SU-DHL-6 (cell line): ENCODE measurements around the gene CEP295NL.

ENCODE experiments used
- H2AFZ ChIP-seq: fragments of 200-600 bp; sonication (generic); 2 replicates; pipeline ENCODE4 v1.6.1; 2014; ENCODE audit warnings: low read depth, mild to moderate bottlenecking, moderate library complexity, mixed read lengths, antibody characterized with exemption, low read length; ENCODE audit not compliant: severe bottlenecking
- H3F3A ChIP-seq: fragments of 200-600 bp; shearing (Covaris generic); 2 replicates; pipeline ENCODE4 v1.6.0; 2016; ENCODE audit warnings: antibody characterized with exemption, mild to moderate bottlenecking; ENCODE audit not compliant: insufficient read depth
- H3K27ac ChIP-seq: fragments of 200-600 bp; sonication (generic); 2 replicates; pipeline ENCODE4 v1.5.1; 2016; ENCODE audit warnings: low read depth, mild to moderate bottlenecking, low read length, moderate library complexity, mixed read lengths
- H3K27me3 ChIP-seq: fragments of 200-600 bp; sonication (generic), shearing (Covaris generic); 2 replicates; pipeline ENCODE4 v1.6.0; 2014; ENCODE audit warnings: mild to moderate bottlenecking, low read length
- H3K36me3 ChIP-seq: fragments of 200-600 bp; sonication (generic); 2 replicates; pipeline ENCODE4 v1.6.1; 2014; ENCODE audit warnings: mild to moderate bottlenecking, low read length, mixed read lengths
- H3K4me2 ChIP-seq: fragments of 300-600, 200-600 bp; shearing (Covaris generic), sonication (generic); 2 replicates; pipeline ENCODE4 v1.6.0; 2014; ENCODE audit warnings: low read length, low read depth, mild to moderate bottlenecking; ENCODE audit not compliant: poor library complexity, severe bottlenecking
- H3K4me3 ChIP-seq: fragments of 200-600 bp; sonication (generic); 2 replicates; pipeline ENCODE4 v1.5.1; 2014; ENCODE audit warnings: antibody characterized with exemption, low read length, mild to moderate bottlenecking, mixed read lengths; ENCODE audit not compliant: insufficient read depth, poor library complexity, severe bottlenecking
- H3K79me2 ChIP-seq: fragments of 200-600 bp; sonication (generic); 2 replicates; pipeline ENCODE4 v1.6.1; 2014; ENCODE audit warnings: mild to moderate bottlenecking, low read length, moderate library complexity; ENCODE audit not compliant: insufficient read depth
- H3K9ac ChIP-seq: fragments of 200-600 bp; sonication (generic); 2 replicates; pipeline ENCODE4 v1.7.0; 2014; ENCODE audit warnings: mild to moderate bottlenecking, low read length
- H3K9me2 ChIP-seq: fragments of 200-600 bp; sonication (generic); replicated peaks from 2 replicates; pipeline ENCODE4 v1.6.1; 2014; ENCODE audit warnings: low read length; ENCODE audit not compliant: insufficient read depth
- H3K9me3 ChIP-seq: fragments of 200-600 bp; sonication (generic); 2 replicates; pipeline ENCODE4 v1.6.1; 2014; ENCODE audit warnings: low read length, mixed read lengths; ENCODE audit not compliant: insufficient read depth
- H4K20me1 ChIP-seq: fragments of 200-600 bp; sonication (generic); 2 replicates; pipeline ENCODE4 v1.6.1; 2014; ENCODE audit warnings: low read depth, mild to moderate bottlenecking, antibody characterized with exemption, low read length, moderate library complexity, mixed read lengths
- EZH2phosphoT487 ChIP-seq: fragments of 200-600 bp; sonication (generic), shearing (Covaris generic); conservative IDR thresholded peaks from 2 replicates; pipeline ENCODE4 v1.6.1; 2018; ENCODE audit warnings: mild to moderate bottlenecking, antibody characterized with exemption, low read length, moderate library complexity, mixed read lengths
- TF ChIP-seq, protein P1 (sequence below): fragments of 200-600 bp; sonication (generic); IDR thresholded peaks from one replicate; pipeline ENCODE4 v1.5.1; 2017; ENCODE audit warnings: antibody characterized with exemption, mild to moderate bottlenecking, low read length, moderate library complexity; ENCODE audit not compliant: insufficient read depth, poor library complexity, severe bottlenecking

The CEP295NL gene

DNA sequence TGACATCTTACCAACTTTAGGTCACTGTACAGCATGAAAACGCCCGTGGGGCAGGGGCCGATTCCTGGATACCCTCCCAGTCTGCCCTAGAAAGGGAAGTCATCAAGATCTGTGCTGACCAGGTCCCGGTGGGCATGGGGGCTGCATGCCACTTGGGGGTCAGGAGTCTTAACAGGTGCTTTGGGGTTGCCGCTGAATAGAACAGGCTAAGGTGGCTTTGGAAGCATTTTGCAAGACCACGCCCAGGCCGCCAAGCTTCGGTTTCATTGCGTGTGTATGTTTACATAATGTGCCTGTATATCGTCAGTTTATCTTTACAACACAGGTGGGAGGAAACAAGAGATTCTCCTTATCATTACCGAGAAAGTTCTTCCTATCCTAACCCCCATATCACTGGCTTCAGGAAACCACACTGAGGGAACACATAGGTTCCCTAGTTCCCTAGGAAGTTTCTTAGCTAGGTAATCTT lies 49.0 kb downstream of the CEP295NL start:
- H3K9ac ChIP-seq = no peak overlapping the region
- no peak overlapping the region for H3K27ac ChIP-seq
- no peak overlapping the region for H3K4me2 ChIP-seq
- no peaks in the 10 kb centered on the region for H3K27me3 ChIP-seq
- H3K9me3 ChIP-seq = no peaks in the 10 kb centered on the region
- no peak overlapping the region for H3K4me3 ChIP-seq
- H3K79me2 ChIP-seq = no peaks in the 10 kb centered on the region
- H3K36me3 ChIP-seq = no peaks in the 10 kb centered on the region
- no peaks in the 10 kb centered on the region for H3F3A ChIP-seq
- no peaks in the 10 kb centered on the region for H4K20me1 ChIP-seq
- H3K9me2 ChIP-seq = no peaks in the 10 kb centered on the region
- TF ChIP-seq EZH2phosphoT487 = no peak
- TF ChIP-seq, protein P1, sequence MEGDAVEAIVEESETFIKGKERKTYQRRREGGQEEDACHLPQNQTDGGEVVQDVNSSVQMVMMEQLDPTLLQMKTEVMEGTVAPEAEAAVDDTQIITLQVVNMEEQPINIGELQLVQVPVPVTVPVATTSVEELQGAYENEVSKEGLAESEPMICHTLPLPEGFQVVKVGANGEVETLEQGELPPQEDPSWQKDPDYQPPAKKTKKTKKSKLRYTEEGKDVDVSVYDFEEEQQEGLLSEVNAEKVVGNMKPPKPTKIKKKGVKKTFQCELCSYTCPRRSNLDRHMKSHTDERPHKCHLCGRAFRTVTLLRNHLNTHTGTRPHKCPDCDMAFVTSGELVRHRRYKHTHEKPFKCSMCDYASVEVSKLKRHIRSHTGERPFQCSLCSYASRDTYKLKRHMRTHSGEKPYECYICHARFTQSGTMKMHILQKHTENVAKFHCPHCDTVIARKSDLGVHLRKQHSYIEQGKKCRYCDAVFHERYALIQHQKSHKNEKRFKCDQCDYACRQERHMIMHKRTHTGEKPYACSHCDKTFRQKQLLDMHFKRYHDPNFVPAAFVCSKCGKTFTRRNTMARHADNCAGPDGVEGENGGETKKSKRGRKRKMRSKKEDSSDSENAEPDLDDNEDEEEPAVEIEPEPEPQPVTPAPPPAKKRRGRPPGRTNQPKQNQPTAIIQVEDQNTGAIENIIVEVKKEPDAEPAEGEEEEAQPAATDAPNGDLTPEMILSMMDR = no peak
- H2AFZ ChIP-seq = no peak overlapping the region

DNA sequence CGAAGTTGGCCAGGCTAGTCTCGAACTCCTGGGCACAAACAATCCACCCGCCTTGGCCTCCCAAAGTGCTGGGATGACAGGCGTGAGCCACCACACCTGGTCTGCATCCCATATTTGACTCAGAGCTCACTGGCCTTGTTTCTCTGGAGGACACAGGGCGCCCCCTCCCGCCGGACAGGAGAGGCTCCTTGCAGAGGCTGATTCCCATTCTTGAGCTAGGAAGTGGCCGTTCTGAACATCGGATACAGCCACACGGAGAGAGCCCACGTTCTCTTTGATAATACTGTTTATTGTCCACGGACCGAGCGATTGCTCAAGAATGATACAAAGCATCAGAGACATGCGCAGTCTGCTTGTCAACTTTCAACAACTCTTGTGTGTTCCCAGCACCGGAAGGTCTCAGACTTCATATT lies 50.3 kb downstream of the CEP295NL start:
- Histone ChIP-seq H3K36me3 (no peaks in the 10 kb centered on the region), H3K9me3 (no peaks in the 10 kb centered on the region), H3K9ac (no peak overlapping the region), H3K27me3 (no peaks in the 10 kb centered on the region), H4K20me1 (no peaks in the 10 kb centered on the region), H3K9me2 (no peaks in the 10 kb centered on the region), H3K27ac (no peak overlapping the region), H3F3A (no peaks in the 10 kb centered on the region), H2AFZ (no peak overlapping the region), H3K79me2 (no peaks in the 10 kb centered on the region), H3K4me3 (no peak overlapping the region), H3K4me2 (no peak overlapping the region)
- no peak for TF ChIP-seq EZH2phosphoT487
- TF ChIP-seq, protein P1 = peak; percentile 27

DNA sequence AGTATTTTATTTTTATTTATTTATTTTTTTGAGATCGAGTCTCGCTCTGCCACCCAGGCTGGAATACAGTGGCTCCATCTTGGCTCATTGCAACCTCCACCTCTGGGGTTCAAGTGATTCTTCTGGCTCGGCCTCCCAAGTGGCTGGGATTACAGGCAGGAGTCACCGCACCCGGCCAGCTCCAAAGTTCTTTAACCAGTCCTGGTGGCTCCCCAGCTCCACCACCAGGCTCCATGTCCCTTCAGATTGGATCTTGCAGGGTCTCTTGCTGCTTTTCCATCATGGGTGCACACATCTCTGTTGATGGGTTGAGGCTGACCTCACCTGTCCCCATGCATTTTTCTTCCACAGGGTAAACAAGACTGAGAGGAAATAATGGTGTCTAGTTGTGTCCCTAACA lies 54.0 kb downstream of the CEP295NL start:
- Histone ChIP-seq H3K36me3 (no peaks in the 10 kb centered on the region), H3K9me3 (no peaks in the 10 kb centered on the region), H3K4me3 (no peak overlapping the region), H3K27me3 (no peaks in the 10 kb centered on the region), H3K27ac (no peak overlapping the region), H2AFZ (no peak overlapping the region), H3F3A (no peaks in the 10 kb centered on the region), H3K9me2 (no peaks in the 10 kb centered on the region), H3K79me2 (no peaks in the 10 kb centered on the region), H3K4me2 (no peak overlapping the region), H3K9ac (no peak overlapping the region), H4K20me1 (no peaks in the 10 kb centered on the region)
- no peak for TF ChIP-seq EZH2phosphoT487
- TF ChIP-seq, protein P1 = no peak
